Measurements from ENCODE around the gene BRD4.

- no peak for TF ChIP-seq CTCF (IDR thresholded peaks at IDR 0.05)
- TF ChIP-seq POLR2A (IDR thresholded peaks at IDR 0.05), result no peak
- no peak for TF ChIP-seq POLR2AphosphoS5 (IDR thresholded peaks at IDR 0.05; ENCODE audit: insufficient read depth in 1 of 2, low read depth in 1 of 2)
Observed at GRCh38 chr19:15292140-15292539, 40.2 kb downstream of the BRD4 start.

Measured in vagina (tissue), 2 donors.